GM23248 (cell line): ENCODE measurements around the gene SDK2.

Source experiments
- EZH2 ChIP-seq: fragments of 200-600 bp; sonication (generic); IDR thresholded peaks from 2 replicates; pipeline ENCODE4 v1.6.1; 2018; ENCODE audit warnings: antibody characterized with exemption, mild to moderate bottlenecking; ENCODE audit not compliant: insufficient read depth, poor library complexity, severe bottlenecking
- EZH2phosphoT487 ChIP-seq: fragments of 200-600 bp; sonication (generic); IDR thresholded peaks from 2 replicates; pipeline ENCODE4 v1.6.1; 2018; ENCODE audit warnings: antibody characterized with exemption, moderate library complexity, mild to moderate bottlenecking, low read depth; ENCODE audit not compliant: insufficient read depth

- TF ChIP-seq EZH2phosphoT487 (no peak), EZH2 (no peak)
Measured at GRCh38 chr17:73522696-73523095, 121.5 kb downstream of the SDK2 start.
